HG03432 (cell line): Measurements from ENCODE around the gene INAVA.
"Not testable (repeated sequence)": the region's sequence is repeated elsewhere in the genome, so short reads cannot be mapped to it uniquely, and the experiment has no call there.

Experiments
- ATAC-seq: cut with Tn5 transposase; IDR thresholded peaks from one replicate; pipeline ENCODE4 v1.9.1; 2021; ENCODE audit warnings: mild to moderate bottlenecking, moderate library complexity; ENCODE audit not compliant: unreplicated experiment

Gene INAVA

DNA sequence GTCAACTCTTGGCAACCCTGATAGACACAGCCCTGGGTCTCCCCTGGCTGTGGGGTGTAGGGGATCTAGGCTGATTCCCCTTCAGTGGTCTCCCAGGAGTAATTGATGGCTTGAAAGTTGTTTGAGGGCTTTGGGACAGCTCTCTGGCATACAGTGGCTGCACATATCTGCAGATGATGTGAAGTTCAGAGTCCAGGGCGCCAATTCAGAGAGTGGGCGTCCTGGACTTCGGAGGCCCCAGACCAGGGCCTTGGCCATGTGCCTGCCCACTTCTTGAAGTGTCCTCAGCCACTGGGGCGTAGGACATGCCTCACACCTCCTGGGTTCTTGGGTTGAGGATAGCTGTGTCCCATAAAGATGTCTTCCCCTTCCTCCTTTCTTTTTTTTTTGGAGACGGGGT lies 2.6 kb downstream of the INAVA start:
- no peak for ATAC-seq

DNA sequence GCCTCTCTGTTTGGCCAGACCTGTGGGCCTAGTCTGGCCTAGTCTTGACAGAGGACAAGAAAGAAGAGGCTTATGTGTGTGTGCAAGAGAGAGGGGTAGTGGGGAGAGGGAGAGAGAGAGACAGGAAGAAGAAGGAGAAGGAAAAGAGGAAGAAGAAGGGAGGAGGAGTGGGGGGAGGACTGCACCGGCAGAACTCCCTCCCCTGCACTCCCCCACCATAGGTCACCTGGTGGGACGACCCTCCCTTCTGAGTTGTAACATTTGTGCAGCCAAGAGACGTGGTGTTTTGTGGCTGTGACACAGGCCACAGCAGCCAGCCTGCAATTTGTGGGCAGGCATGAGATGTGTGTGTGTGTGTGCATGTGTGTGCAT lies 4.3 kb downstream of the INAVA start:
- no peak for ATAC-seq

- ATAC-seq: no peak
Observed at GRCh38 chr1:200899451-200899915, 4.8 kb downstream of the INAVA start.

GRCh38 chr1:200899954-200900867 lies 5.5 kb downstream of the INAVA start:
- ATAC-seq: no peak

GRCh38 chr1:200900877-200901276 lies 6.2 kb downstream of the INAVA start:
- ATAC-seq: no peak

GRCh38 chr1:200901350-200901749 lies 6.7 kb downstream of the INAVA start:
- no peak for ATAC-seq

GRCh38 chr1:200901796-200902444 lies 7.2 kb downstream of the INAVA start:
- no peak for ATAC-seq

DNA sequence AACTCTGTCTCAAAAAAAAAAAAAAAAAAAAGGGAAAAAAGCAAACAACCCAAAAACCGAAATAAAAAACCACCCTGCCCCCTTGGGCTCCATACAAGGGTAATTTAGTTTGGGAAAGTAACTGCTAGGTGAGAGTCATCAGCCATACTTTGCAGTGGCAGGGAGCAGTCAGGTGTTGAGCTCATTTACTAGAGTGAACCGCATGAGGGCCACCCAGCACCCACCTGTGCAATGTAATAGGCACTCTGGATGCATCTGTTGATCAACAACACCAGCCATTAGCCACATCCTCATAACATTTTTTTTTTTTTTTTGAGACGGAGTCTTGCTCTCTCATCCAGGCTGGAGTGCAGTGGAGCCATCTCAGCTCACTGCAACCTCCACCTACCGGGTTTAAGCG lies 9.1 kb downstream of the INAVA start:
- no peak for ATAC-seq

DNA sequence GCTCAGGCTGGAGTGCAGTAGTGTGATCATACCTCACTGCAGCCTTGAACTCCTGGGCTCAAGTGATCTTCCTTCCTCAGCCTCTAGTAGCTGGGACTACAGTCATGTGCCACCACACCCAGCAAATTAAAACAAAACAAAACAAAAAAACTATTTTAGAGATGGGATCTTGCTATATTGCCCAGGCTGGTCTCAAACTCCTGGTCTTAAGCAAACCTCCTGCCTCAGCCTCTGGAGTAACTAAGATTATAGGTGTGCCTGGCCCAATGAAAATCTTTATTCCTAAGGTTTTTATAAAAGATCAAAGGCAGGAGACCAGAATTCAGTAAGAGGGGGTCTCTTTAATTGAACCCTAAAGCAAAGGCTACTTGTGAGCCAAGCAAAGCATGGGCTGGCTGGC lies 10.1 kb downstream of the INAVA start:
- no peak for ATAC-seq

GRCh38 chr1:200905411-200906052 lies 10.8 kb downstream of the INAVA start:
- ATAC-seq: peak; percentile 63

GRCh38 chr1:200906491-200906890 lies 11.8 kb downstream of the INAVA start:
- ATAC-seq: no peak

GRCh38 chr1:200907611-200908097 lies 13.0 kb downstream of the INAVA start:
- peak; percentile 76 for ATAC-seq

GRCh38 chr1:200908191-200908868 lies 13.6 kb downstream of the INAVA start:
- no peak for ATAC-seq

GRCh38 chr1:200909071-200909470 lies 14.4 kb downstream of the INAVA start:
- ATAC-seq: no peak

DNA sequence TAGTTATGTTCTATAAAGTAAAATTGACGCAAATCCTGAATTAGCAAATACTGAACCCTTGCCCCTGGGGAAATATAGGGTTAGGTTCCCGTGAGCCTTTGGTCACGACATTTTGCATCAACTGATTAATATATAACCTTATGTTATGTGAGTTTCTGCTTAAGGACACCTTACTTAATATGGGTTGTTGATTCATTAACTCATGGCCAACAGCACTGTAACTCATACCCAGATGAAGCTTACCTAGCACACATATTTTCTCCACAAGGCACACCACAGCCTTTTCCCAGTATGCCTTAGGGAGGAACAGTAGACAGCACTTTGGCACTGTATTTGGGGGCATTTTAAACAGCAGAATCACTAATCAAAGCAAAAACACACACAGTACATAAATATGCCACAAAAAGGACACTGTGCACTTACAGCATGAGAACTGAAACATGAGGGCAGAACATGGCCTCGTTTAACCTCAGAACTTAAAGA lies 15.1 kb downstream of the INAVA start:
- ATAC-seq: peak; percentile 39

- ATAC-seq: no peak
Observed at GRCh38 chr1:200911361-200911760, 16.7 kb downstream of the INAVA start.

DNA sequence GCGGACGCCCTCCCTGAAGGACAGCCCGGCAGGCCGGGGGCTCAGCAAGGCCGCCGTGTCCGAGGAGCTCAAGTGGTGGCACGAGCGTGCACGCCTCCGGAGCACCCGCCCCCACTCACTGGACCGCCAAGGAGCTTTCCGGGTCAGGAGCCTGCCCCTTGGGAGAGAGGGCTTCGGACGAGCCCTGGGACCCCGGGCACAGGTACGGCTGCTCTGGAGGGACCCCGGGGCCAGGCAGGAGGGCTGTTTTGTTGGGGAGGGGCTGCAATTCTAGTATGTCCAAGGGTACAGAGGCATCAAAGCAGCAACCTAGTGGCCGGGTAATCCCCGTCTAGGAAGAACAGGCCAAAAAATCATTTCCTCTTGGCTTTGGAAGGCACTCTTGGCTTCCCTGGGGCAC lies 17.2 kb downstream of the INAVA start:
- ATAC-seq: not testable (repeated sequence)

DNA sequence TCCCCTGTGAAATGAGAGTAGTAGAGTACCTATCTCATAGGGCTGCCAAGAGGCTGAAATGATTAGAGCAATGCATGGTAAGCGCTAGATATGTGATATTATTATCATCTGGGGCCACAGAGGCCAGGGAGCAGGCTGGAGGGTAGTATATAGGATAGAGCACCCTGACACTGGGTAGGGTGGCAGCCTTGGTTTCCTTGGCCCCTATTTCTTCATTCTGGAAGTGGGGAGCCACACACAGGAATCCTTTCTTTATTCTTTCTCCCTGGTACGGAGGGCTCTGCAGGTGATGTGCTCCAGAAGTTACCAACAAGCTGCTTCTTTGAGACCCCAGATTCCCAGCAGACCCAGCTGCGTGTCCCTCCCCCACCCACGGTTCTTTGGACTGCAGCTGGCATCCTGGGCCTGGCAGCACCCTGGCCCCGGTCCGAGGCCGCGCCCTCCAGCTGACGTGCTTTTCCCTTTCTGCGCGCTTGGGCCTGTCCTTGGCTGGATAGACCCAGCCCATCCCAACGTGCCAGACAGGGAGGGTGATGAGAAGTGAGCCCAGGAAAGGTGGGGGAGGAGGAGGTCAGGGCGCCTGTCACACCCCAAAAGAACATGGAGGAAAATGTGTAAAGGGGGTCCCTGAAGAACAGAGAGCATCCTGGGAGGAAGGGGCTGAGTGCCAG lies 18.2 kb downstream of the INAVA start:
- ATAC-seq: no peak

DNA sequence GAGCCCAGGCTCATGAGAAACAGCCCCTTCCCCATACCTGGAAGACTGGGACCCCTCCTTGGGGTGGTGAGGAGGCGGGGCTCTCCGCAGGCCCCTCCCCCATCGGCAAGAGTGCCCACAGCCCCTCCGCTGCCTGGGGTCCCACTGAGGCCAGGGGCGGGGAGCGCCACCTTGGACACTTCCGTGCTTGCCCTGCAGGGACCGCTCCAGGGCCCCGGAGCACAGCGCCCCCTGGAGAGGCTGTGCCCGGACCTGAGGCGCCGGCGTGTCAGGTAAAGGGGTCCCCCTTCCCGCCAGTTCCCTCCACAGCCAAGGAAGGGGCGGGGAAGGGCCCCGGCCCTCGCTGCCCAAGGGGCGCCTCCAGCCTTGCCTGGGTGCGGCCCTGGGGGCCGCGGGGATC lies 21.5 kb downstream of the INAVA start:
- no peak for ATAC-seq

DNA sequence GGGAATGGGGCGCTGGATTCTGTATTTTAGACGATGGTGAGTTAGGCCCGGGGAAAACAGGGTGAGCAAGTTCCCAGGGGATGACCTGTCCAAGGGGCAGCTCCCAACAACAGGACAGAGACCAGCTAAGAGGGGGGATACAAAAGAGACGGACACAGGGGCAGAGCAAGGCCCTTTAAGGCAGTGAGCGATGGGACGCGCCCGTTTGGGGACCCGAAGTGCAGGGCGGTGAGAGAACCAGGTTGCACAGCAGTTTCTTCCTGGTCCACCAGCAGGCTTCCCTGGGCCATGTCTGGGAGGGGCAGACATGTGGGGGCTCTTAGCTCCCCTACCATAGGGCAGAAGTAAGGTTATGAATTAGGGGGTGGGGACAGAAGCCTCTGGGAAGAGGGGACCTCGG lies 22.0 kb downstream of the INAVA start:
- ATAC-seq: no peak
